Fibroblast of peridontal ligament (primary cell): Measurements from ENCODE around the gene ADISSP.

Experiments
- DNase-seq: peaks from one replicate; pipeline ENCODE4 v3.0.0-alpha.2; 2010; ENCODE audit errors: extremely low read depth

The ADISSP gene

DNA sequence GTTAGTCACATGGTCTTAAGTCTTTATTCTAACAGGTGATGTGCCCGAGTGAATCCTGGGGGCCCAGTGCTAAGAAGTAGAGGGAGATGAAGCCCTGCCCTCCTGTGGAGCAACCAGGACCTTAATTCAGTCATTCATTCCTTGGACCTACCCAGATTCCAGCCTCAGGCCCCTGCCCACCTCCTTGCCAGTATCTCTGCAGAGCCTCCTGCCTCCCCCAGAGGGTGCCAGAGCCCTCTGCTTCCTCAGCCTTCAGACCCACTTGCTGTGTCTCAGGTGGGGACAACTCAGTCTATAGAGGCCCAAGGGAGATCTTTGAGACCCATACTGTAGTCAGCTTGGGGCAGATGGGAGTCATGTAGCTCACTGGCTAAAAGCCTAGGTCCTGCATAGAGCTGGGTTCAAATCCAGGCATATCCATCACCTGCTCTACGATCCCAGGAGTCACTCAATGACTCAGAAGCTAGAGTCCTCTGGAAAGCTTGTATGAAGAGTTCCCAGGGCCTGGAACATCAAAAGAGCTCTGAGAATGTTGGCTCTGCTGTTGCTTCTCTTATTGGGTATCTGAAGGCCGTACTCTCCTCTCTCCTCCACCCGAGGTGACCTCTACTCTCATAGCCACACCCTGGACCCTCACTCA is 51.2 kb downstream of the ADISSP start:
- DNase-seq, result peak; percentile 41

DNA sequence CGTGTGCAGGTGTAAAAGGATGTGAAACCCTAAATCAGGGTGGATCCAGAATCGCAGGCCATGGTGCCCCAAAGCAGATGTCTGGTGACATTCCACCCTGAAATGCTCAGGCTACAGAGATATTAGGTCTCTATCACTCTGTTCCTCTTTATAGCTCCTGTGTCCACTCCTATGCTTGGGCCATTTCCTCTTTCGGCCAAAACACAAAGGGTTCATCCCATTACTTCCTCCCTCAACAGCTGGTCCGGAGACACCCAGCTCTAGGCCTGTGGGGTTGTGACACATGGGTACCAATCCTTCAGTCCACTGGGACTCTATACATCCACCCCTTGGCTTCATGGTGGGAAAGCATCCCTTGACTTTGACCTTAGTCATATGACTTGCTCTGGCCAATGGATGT is 53.5 kb downstream of the ADISSP start:
- no peak for DNase-seq

DNA sequence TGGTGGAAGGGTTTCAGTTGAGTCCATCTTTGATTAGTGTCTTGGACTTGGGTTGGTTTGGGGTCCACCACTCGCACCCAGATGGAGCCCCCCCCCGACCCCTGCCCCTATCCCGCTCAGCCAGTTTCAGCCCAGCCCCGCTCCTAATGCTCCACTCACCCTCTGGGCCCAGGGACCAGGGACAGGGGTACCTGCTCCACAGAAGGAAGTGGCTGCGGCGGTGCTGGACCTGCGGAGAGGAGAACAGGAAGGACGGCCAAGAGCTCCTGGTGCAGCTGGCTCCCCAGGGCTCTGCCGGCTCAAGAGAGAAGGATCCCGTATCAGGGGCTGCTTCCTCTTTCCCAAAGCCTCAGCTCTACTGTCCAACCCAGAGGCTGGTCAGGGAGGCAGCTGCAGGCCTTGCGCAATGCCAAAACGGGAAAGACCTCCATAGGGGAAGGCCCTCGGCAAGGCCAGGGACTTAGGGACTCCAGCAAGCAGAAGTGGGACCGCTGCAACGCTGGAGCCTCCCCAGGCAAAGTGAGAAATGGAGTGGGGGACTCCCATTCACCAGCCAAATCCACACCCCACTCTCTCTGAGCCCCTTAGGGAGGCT is 55.2 kb downstream of the ADISSP start, which contains the start of gene SIGLEC1:
Gene SIGLEC1, minus strand, starts transcription at position 322 of the 595 bp plus-strand sequence. CDS start 5,472 bp downstream, outside the sequence.
- DNase-seq, result no peak

GRCh38 chr20:3711484-3711941 is 56.0 kb downstream of the ADISSP start:
- no peak for DNase-seq

- peak; percentile 54 for DNase-seq
Measured at GRCh38 chr20:3710703-3711483, 56.7 kb downstream of the ADISSP start.

DNA sequence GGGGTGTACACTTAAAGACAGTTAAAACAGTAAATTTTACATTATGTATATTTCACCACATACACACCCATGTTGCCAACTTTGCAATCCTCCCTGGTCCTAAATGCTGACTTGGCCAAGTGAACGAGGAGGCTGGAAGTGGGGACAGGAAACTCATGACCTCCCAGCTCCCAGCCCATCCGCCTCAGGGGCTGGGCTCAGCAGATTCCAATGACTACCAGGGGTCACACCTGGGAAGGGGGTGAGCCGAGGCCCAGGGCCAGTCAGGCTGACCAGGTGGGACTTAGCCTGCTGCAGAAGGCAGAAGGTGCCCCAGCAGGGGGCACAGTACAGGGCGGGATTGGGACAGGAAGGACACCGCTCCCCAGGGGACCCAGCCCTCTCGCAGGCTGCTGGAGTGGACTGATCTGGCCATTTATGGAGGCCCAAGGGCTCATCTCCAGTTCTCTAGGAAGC is 57.5 kb downstream of the ADISSP start:
- no peak for DNase-seq

- DNase-seq, result no peak
Measured at GRCh38 chr20:3707508-3707899, 60.0 kb downstream of the ADISSP start.

DNA sequence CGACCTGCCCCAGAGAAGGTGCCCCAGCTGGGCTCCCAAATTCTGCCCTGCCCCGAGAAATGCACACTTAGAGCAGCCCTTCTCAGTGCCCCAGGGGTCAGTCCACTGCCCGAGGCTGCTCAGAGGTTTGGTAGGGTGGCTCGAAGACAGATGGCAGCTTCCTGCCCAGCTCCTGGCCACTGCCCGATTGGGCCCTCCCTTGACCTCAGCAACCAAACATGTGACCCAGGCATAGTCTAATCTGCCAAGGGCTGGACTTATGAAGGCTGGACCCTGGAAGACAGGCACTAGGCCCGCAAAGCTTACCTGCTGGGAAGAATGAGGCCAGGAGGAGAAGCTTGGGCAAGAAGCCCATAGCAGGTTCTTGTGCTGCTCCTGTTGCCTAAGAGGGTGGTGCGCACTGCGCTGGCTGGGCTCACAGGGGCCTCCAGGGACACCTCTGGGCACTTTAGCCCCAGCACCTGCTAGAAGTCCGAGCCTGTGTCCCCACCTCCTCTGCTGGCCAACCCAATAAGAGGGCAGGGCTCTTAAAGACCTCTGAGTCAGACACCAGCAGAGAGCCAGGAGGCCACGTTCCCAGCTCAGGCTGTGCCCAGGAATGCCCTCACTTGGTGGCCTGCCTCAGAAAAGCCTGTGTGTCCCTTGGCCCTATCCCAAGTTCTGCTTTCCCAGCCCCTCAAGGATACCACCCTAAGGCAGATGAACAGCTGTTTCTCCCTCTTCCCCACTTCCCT is 60.6 kb downstream of the ADISSP start:
- DNase-seq, result peak; percentile 41

GRCh38 chr20:3705970-3706739 is 61.4 kb downstream of the ADISSP start:
- no peak for DNase-seq

DNA sequence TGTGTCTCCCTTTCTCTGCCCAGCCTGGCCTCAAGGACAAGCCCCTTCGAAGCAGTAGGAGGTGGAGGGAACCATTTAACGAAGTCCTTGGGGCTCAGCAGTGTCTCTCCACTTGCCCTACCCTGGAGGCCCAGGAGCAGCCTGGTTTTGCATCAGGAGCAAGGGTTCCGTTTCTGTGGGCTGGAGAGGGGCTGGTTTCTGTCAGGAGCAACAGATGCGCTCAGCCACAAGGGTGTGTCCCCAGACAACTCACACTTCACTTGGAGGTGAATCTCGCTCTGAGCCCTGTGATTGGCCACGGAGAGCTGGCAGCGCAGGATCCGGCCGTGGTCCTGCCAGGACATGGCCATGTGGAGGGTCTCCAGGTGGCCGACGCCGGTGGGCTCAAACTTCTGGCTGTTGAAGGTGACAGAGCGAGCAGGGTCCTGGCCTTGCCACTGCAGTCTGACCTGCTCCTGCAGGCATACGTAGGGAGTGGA is 62.0 kb downstream of the ADISSP start:
- DNase-seq, result no peak

DNA sequence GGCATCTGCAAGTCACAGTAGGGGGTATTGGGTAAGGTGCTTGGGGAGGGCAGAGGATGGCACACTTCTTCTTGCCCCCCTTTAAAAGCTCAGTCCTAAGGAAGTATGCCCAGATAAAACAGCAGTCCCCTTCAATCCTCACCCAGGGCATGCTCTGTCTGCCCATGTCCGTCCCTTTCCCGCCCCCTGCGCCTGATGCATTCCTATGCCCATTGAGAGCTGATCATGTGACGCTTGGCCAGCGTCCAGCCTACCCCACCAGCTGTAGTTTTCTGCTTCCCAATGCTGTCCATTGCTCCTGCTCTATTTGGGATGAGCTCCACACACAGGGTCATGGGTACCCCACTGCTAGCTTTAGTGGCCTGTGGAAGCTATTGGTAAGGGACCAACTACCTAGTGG is 63.5 kb downstream of the ADISSP start:
- no peak for DNase-seq
